Calu3 (cell line): ENCODE measurements around the gene SBF2. TPM values are rescaled to one million over a fixed set of nuclear protein-coding genes. Genes with fewer than 3 reads are reported as not detected.

Source experiments
- BruUV-seq: library from RNA; stranded (reverse); fragments of 400-500 nt; replicated peaks from 2 replicates; lab custom pipeline; 2021; lab: Mats Ljungman, UMichigan
- CTCF ChIA-PET: fragments of 300-600 bp; sonication (Branson Sonifier 250); formaldehyde crosslinking; loops from one replicate; lab custom pipeline; 2022; ENCODE audit warnings: antibody characterized with exemption; lab: Charles Lee
- DNase-seq: peaks from one replicate; pipeline ENCODE4 v3.0.0; 2022
- H3K27ac Mint-ChIP-seq: one replicate; pipeline ENCODE4 v1.8.0; 2022; ENCODE audit warnings: mixed read lengths; ENCODE audit not compliant: unreplicated experiment
- H3K27me3 Mint-ChIP-seq: one replicate; pipeline ENCODE4 v1.8.0; 2022; ENCODE audit warnings: mixed read lengths; ENCODE audit not compliant: unreplicated experiment
- H3K36me3 Mint-ChIP-seq: one replicate; pipeline ENCODE4 v1.8.0; 2022; ENCODE audit warnings: mild to moderate bottlenecking, moderate library complexity, mixed read lengths; ENCODE audit not compliant: insufficient read depth, unreplicated experiment
- H3K4me1 Mint-ChIP-seq: one replicate; pipeline ENCODE4 v1.8.0; 2022; ENCODE audit warnings: mild to moderate bottlenecking, low read depth, mixed read lengths; ENCODE audit not compliant: unreplicated experiment
- H3K4me3 Mint-ChIP-seq: one replicate; pipeline ENCODE4 v1.8.0; 2022; ENCODE audit warnings: mild to moderate bottlenecking, low read depth, moderate library complexity, mixed read lengths; ENCODE audit not compliant: unreplicated experiment
- H3K9me3 Mint-ChIP-seq: one replicate; pipeline ENCODE4 v1.8.0; 2022; ENCODE audit warnings: low read depth, mixed read lengths; ENCODE audit not compliant: unreplicated experiment
- CTCF ChIP-seq: fragments of 200-600 bp; IDR thresholded peaks from one replicate; pipeline ENCODE4 v1.8.0; 2022; ENCODE audit warnings: antibody characterized with exemption; ENCODE audit not compliant: unreplicated experiment
- intact Hi-C: fragments of 100-400 bp; cut with micrococcal nuclease; formaldehyde crosslinking; loops from one replicate; pipeline ENCODE4 v1.10.0; 2022; ENCODE audit not compliant: unreplicated experiment
- total RNA-seq: library from RNA; stranded (reverse); gene quantifications from 2 replicates; pipeline ENCODE4 v1.2.3, GENCODE V29; 2022

The SBF2 gene
- total RNA-seq, 1 experiment from 2014 or later, result 39.0 TPM

- Mint-ChIP-seq H3K36me3 (peaks cover 59% of the 10 kb centered on the region), H3K4me1 (peaks cover 42% of the 10 kb centered on the region), H3K9me3 (no peaks in the 10 kb centered on the region), H3K27ac (peak overlapping the region; percentile 86), H3K4me3 (peak overlapping the region; percentile 82), H3K27me3 (no peaks in the 10 kb centered on the region)
- no TSS peak for BruUV-seq
- intact Hi-C loops, result loop anchor here (1.0 to 10.0 kb wide), 4 partner anchors 99 to 549 kb away; no protein-coding TSS in a partner anchor
- DNase-seq, result peak; percentile 82
- peak; percentile 98 for TF ChIP-seq CTCF
- CTCF ChIA-PET, result interaction anchor here (0.8 to 3.1 kb wide), 13 partner anchors 14 to 663 kb away, joined by 3 to 17 read pairs (median 4); no protein-coding TSS in a partner anchor
Observed at GRCh38 chr11:10307400-10308200, 13.6 kb upstream of the SBF2 start.

- Mint-ChIP-seq H3K27me3 (no peaks in the 10 kb centered on the region), H3K4me3 (peak overlapping the region; percentile 82), H3K36me3 (peaks cover 62% of the 10 kb centered on the region), H3K4me1 (peaks cover 45% of the 10 kb centered on the region), H3K27ac (peak overlapping the region; percentile 86), H3K9me3 (no peaks in the 10 kb centered on the region)
- CTCF ChIA-PET, result interaction anchor here (0.8 to 1.7 kb wide), 9 partner anchors 15 to 548 kb away, joined by 3 to 12 read pairs (median 4); no protein-coding TSS in a partner anchor
- intact Hi-C loops, result loop anchor here (1.0 to 10.0 kb wide), 3 partner anchors 99 to 445 kb away; no protein-coding TSS in a partner anchor
- DNase-seq, result no peak
- BruUV-seq, result no TSS peak
- TF ChIP-seq CTCF, result no peak
Observed at GRCh38 chr11:10307022-10307399, 13.0 kb upstream of the SBF2 start.

DNA sequence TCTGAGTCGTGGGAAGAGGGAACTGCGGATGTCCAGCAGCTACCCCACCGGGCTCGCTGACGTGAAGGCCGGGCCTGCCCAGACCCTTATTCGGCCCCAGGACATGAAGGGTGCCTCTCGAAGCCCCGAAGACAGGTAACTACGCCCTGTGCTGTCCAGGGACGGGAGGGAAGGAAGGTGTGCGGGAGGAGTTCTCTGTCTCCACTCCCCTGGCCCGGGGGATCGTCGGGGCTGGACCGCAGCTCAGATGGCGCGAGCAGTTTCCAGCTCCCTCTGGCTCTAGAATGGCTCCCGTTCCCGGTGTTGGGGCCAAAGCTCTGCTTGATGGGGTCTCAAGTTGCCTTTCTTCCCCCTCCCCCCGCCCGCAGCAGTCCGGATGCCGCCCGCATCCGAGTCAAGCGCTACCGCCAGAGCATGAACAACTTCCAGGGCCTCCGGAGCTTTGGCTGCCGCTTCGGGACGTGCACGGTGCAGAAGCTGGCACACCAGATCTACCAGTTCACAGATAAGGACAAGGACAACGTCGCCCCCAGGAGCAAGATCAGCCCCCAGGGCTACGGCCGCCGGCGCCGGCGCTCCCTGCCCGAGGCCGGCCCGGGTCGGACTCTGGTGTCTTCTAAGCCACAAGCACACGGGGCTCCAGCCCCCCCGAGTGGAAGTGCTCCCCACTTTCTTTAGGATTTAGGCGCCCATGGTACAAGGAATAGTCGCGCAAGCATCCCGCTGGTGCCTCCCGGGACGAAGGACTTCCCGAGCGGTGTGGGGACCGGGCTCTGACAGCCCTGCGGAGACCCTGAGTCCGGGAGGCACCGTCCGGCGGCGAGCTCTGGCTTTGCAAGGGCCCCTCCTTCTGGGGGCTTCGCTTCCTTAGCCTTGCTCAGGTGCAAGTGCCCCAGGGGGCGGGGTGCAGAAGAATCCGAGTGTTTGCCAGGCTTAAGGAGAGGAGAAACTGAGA lies 12.2 kb upstream of the SBF2 start:
- H3K27me3 Mint-ChIP-seq, result no peaks in the 10 kb centered on the region
- DNase-seq, result peak; percentile 21
- BruUV-seq, result TSS peak; percentile 64
- CTCF ChIA-PET, result interaction anchor here (0.5 to 1.8 kb wide), 5 partner anchors 18 to 229 kb away, joined by 3 to 11 read pairs (median 3); no protein-coding TSS in a partner anchor
- H3K4me3 Mint-ChIP-seq, result peak overlapping the region; percentile 82
- H3K9me3 Mint-ChIP-seq, result no peaks in the 10 kb centered on the region
- peaks cover 50% of the 10 kb centered on the region for H3K4me1 Mint-ChIP-seq
- no peak for TF ChIP-seq CTCF
- intact Hi-C loops, result loop anchor here (5.0 to 10.0 kb wide), 2 partner anchors 311 to 444 kb away; no protein-coding TSS in a partner anchor
- H3K36me3 Mint-ChIP-seq, result peaks cover 62% of the 10 kb centered on the region
- H3K27ac Mint-ChIP-seq, result peak overlapping the region; percentile 86
